GM12878 (cell line): ENCODE data around the gene B4GALT7. TPM values are rescaled to one million over a fixed set of nuclear protein-coding genes. Genes with fewer than 3 reads are reported as not detected.

Experiments used
- ATAC-seq: fragments of 200-7000 bp; cut with Tn5 transposase; 3 replicates; pipeline ENCODE4 v1.9.1; 2020; ENCODE audit warnings: mild to moderate bottlenecking, moderate library complexity
- BruUV-seq: library from RNA; stranded (reverse); fragments of 400-500 nt; replicated peaks from 2 replicates; lab custom pipeline; 2021; lab: Mats Ljungman, UMichigan
- CTCF ChIA-PET: fragments of 300-600 bp; sonication (Branson Sonifier 250); formaldehyde crosslinking; extraction: SDS; loops from one replicate; lab custom pipeline; 2021; ENCODE audit warnings: inconsistent platforms; lab: Yijun Ruan, JAX
- POLR2A ChIA-PET: fragments of 350-600 bp; formaldehyde crosslinking; extraction: SDS; loops from one replicate; lab custom pipeline; 2021; ENCODE audit warnings: inconsistent platforms; lab: Charles Lee
- RAD21 ChIA-PET: fragments of 300-600 bp; sonication (Branson Sonifier 250); formaldehyde crosslinking; loops from one replicate; lab custom pipeline; 2023; ENCODE audit warnings: antibody characterized with exemption; ENCODE audit not compliant: unreplicated experiment; lab: Charles Lee
- SMC1A ChIA-PET: fragments of 300-600 bp; sonication (Branson Sonifier 250); formaldehyde crosslinking; loops from one replicate; lab custom pipeline; 2023; ENCODE audit not compliant: unreplicated experiment, uncharacterized antibody; lab: Charles Lee
- DNase-seq: peaks from one replicate; pipeline ENCODE4 v3.0.0-alpha.2; 2011; ENCODE audit warnings: low read depth, low spot score
- FAIRE-seq: peaks from 3 replicates; lab custom pipeline; 2011; peaks lifted over from hg19 to GRCh38; lab: Jason Lieb, UNC
- H2AFZ ChIP-seq: 2 replicates; pipeline ENCODE4 v1.6.0; 2011; ENCODE audit warnings: low read depth, low read length, control low read depth; ENCODE audit not compliant: control insufficient read depth
- H3K27ac ChIP-seq: 2 replicates; pipeline ENCODE4 v1.5.1; 2011; ENCODE audit warnings: control low read depth; ENCODE audit not compliant: control insufficient read depth, insufficient read depth
- H3K27me3 ChIP-seq, 2 experiments: replicated peaks in 1 of 2; 2 replicates each; pipeline versions ENCODE4 v1.6.0 to v1.6.1; 2011; ENCODE audit warnings: low read length in 1 of 2; ENCODE audit not compliant: control insufficient read depth in 2 of 2, insufficient read depth in 2 of 2
- H3K36me3 ChIP-seq, 2 experiments: 2 replicates each; pipeline ENCODE4 v1.5.1; 2011; ENCODE audit warnings: low read length in 1 of 2; ENCODE audit not compliant: control insufficient read depth in 2 of 2, insufficient read depth in 2 of 2
- H3K4me1 ChIP-seq: 2 replicates; pipeline ENCODE4 v1.6.1; 2011; ENCODE audit warnings: mild to moderate bottlenecking, low read length, moderate library complexity, mixed read lengths; ENCODE audit not compliant: control insufficient read depth, insufficient read depth
- H3K4me2 ChIP-seq: 2 replicates; pipeline ENCODE4 v1.6.0; 2011; ENCODE audit warnings: control low read depth; ENCODE audit not compliant: control insufficient read depth, insufficient read depth
- H3K4me3 ChIP-seq: fragments of 200-600 bp; sonication (generic); 2 replicates; pipeline ENCODE4 v1.5.1; 2016
- H3K79me2 ChIP-seq: 2 replicates; pipeline ENCODE4 v1.6.0; 2011; ENCODE audit warnings: low read length; ENCODE audit not compliant: control insufficient read depth, insufficient read depth
- H3K9ac ChIP-seq: 2 replicates; pipeline ENCODE4 v1.8.0; 2011; ENCODE audit warnings: low read length, control low read depth, mixed read lengths; ENCODE audit not compliant: control insufficient read depth, insufficient read depth
- H3K9me3 ChIP-seq: replicated peaks from 3 replicates; pipeline ENCODE4 v1.5.1; 2011; ENCODE audit warnings: mild to moderate bottlenecking, low read length; ENCODE audit not compliant: control insufficient read depth, insufficient read depth
- H4K20me1 ChIP-seq: 2 replicates; pipeline ENCODE4 v1.6.0; 2011; ENCODE audit not compliant: control insufficient read depth, insufficient read depth
- RAD21 ChIP-seq: IDR thresholded peaks from 2 replicates; pipeline ENCODE4 v1.6.1; 2011; ENCODE audit warnings: mild to moderate bottlenecking, low read depth, low read length, moderate library complexity; ENCODE audit not compliant: insufficient read depth
- SMAD1 ChIP-seq: fragments of 450-650 bp; IDR thresholded peaks from 2 replicates; pipeline ENCODE4 v1.6.1; 2018; ENCODE audit warnings: mild to moderate bottlenecking, low read depth; ENCODE audit not compliant: partially characterized antibody
- SMC3 ChIP-seq: IDR thresholded peaks from 2 replicates; pipeline ENCODE4 v1.6.1; 2011; ENCODE audit warnings: low read length, improper control_type of control experiment, borderline replicate concordance
- SP1 ChIP-seq: IDR thresholded peaks from one replicate; pipeline ENCODE4 v1.6.1; 2011; ENCODE audit warnings: low read depth, low read length
- TCF3 ChIP-seq: IDR thresholded peaks from 2 replicates; pipeline ENCODE4 v1.6.1; 2012; ENCODE audit warnings: low read depth, mild to moderate bottlenecking, low read length, borderline replicate concordance; ENCODE audit not compliant: insufficient read depth
- ZNF217 ChIP-seq: fragments of 450-650 bp; IDR thresholded peaks from 2 replicates; pipeline ENCODE4 v1.6.1; 2017; ENCODE audit warnings: antibody characterized with exemption, mild to moderate bottlenecking
- WGBS: methylation state at CpG from one replicate; pipeline ENCODE4 v1.1.6; 2016; ENCODE audit warnings: low lambda C conversion rate; ENCODE audit not compliant: insufficient replicate concordance, insufficient coverage; ENCODE audit errors: missing lambda C conversion rate; 5-methylcytosine and 5-hydroxymethylcytosine counted together
- in situ Hi-C: fragments of 300-500 bp; cut with MboI; formaldehyde crosslinking; loops from 9 replicates; pipeline ENCODE4 v1.14.3; 2018; ENCODE audit warnings: mixed read lengths
- intact Hi-C: fragments of 100-400 bp; cut with micrococcal nuclease; formaldehyde crosslinking; loops from one replicate; pipeline ENCODE4 v1.14.2; 2022; ENCODE audit not compliant: unreplicated experiment
- polyA plus RNA-seq, 11 experiments: library from polyadenylated mRNA; depleted of rRNA in 4 of 11; unstranded in 6 of 11; stranded (reverse) in 5 of 11; fragments of >200 nt; fragmentation: Nextera tagmentation in 4 of 11; fragmentation: Illumina TruSeq in 1 of 11; extraction: Ambion mirVana in 4 of 11; extraction: Trizol in 1 of 11; gene quantifications; 1 replicate in 1 of 11; 2 replicates in 10 of 11; pipeline versions ENCODE4 v1.2.1 to v1.2.3, GENCODE V29; 2011 to 2016; ENCODE audit warnings: inconsistent platforms in 2 of 11, missing spikeins in 2 of 11, low read depth in 1 of 11
- total RNA-seq, 4 experiments: library from RNA; depleted of rRNA in 3 of 4; stranded (reverse); fragments of >200 nt in 3 of 4; fragmentation: Illumina TruSeq in 1 of 4; extraction: Trizol in 1 of 4; gene quantifications; 2 replicates each; pipeline versions ENCODE4 v1.2.1 to v1.2.3, GENCODE V29; 2013 to 2021
- TF ChIP-seq, protein P1 (sequence below): IDR thresholded peaks from 2 replicates; pipeline ENCODE4 v1.6.1; 2012; ENCODE audit warnings: low read length, inconsistent platforms

B4GALT7 gene
- total and polyA plus RNA-seq, 10 of the 15 experiments (the other 5 are each of a cell fraction or from before 2014, with no cell fraction given) = 0.34 to 27.3 (median 16.4) TPM

DNA sequence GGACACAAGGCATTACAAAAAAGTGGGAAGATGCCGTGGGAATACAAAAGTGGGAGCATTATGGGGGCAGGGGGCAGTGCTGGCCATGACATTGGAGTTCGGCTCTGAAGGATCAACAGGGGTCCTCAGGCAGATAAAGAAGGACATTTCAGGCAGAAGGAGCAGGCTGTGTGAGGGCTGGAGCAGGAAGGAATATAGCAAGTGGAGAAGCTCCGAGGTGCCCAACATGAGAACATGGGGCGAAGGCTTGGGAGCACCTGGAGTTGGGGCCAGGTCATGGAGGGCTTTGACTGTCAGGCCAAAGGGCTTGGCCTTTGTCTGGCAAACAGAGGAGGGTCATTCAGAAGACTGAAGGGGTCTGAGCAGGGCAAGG, 2.5 kb downstream of the B4GALT7 start:
- no peaks in the 10 kb centered on the region for H3K27me3 ChIP-seq
- ChIA-PET CTCF (no interaction called here), RAD21 (interaction anchor here (0.6 kb wide), 1 partner anchor 649 kb away, joined by 5 read pairs; no protein-coding TSS in a partner anchor), SMC1A (interaction anchor here (0.6 to 1.1 kb wide), 2 partner anchors 57 to 139 kb away, joined by 3 read pairs; no protein-coding TSS in a partner anchor), POLR2A (interaction anchor here (0.6 kb wide), 1 partner anchor 94 kb away, joined by 3 read pairs; no protein-coding TSS in a partner anchor)
- H3K9me3 ChIP-seq = no peaks in the 10 kb centered on the region
- H4K20me1 ChIP-seq = no peaks in the 10 kb centered on the region
- peaks cover 3% of the 10 kb centered on the region; the same call in 1 of the 2 replicates for H3K4me1 ChIP-seq
- H3K36me3 ChIP-seq = 0 out of 4 replicates have a peak, but pooled peaks cover 0 to under 1% of the 10 kb centered on the region in 2 experiments
- FAIRE-seq (no peak), ATAC-seq (no peak), DNase-seq (no peak)
- 100% methylated on average over 4 of the region's 4 CpGs for WGBS
- no peak overlapping the region for H3K9ac ChIP-seq
- intact Hi-C loops = loop anchor here (5.0 kb wide), 1 partner anchor 95 kb away; the partner anchor contains the start of gene DOK3
- no TSS peak for BruUV-seq
- TF ChIP-seq RAD21 (no peak), SP1 (no peak), ZNF217 (no peak), TCF3 (no peak), SMC3 (no peak), SMAD1 (no peak)
- TF ChIP-seq, protein P1, sequence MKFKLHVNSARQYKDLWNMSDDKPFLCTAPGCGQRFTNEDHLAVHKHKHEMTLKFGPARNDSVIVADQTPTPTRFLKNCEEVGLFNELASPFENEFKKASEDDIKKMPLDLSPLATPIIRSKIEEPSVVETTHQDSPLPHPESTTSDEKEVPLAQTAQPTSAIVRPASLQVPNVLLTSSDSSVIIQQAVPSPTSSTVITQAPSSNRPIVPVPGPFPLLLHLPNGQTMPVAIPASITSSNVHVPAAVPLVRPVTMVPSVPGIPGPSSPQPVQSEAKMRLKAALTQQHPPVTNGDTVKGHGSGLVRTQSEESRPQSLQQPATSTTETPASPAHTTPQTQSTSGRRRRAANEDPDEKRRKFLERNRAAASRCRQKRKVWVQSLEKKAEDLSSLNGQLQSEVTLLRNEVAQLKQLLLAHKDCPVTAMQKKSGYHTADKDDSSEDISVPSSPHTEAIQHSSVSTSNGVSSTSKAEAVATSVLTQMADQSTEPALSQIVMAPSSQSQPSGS = no peak
- H2AFZ ChIP-seq = no peak overlapping the region
- in situ Hi-C loops = loop anchor here (10.0 to 25.0 kb wide), 3 partner anchors 462 to 1565 kb away; no protein-coding TSS in a partner anchor
- no peak overlapping the region for H3K4me3 ChIP-seq
- peaks cover 13% of the 10 kb centered on the region for H3K79me2 ChIP-seq
- no peak overlapping the region for H3K27ac ChIP-seq
- H3K4me2 ChIP-seq = no peak overlapping the region
